ENCODE measurements around the gene DNAJB8. TPM values are rescaled to one million over a fixed set of nuclear protein-coding genes. Genes with fewer than 3 reads are reported as not detected.

The DNAJB8 gene
- total RNA-seq, 1 experiment from 2014 or later: not detected

GRCh38 chr3:128482175-128482574 is 15.5 kb upstream of the DNAJB8 start:
- Histone ChIP-seq H3K79me2 (ENCODE audit: low read length) (peaks cover 45% of the 10 kb centered on the region), H3F3A (ENCODE audit: low read length, unreplicated experiment) (peaks cover 6% of the 10 kb centered on the region), H3K4me2 (ENCODE audit: low read length) (no peak overlapping the region), H3K4me3 (ENCODE audit: low read length) (no peak overlapping the region), H3K36me3 (ENCODE audit: low read depth, low read length) (peaks cover 15% of the 10 kb centered on the region; the same call in 1 of the 2 replicates), H3K9me3 (ENCODE audit: low read length) (no peaks in the 10 kb centered on the region), H3K27me3 (ENCODE audit: low read length) (no peaks in the 10 kb centered on the region), H4K20me1 (ENCODE audit: low read length) (no peaks in the 10 kb centered on the region; the same call in 1 of the 2 replicates), H3K9ac (ENCODE audit: low read length) (no peak overlapping the region; the same call in 1 of the 2 replicates), H3K27ac (ENCODE audit: low read length) (no peak overlapping the region; the same call in 1 of the 2 replicates), H2AFZ (ENCODE audit: low read length) (no peak overlapping the region), H3K4me1 (ENCODE audit: insufficient read depth, low read length) (peaks cover 43% of the 10 kb centered on the region), H3K9me2 (replicated peaks; ENCODE audit: low read length) (no peaks in the 10 kb centered on the region)
- no peak for DNase-seq
- TF ChIP-seq CTCF (conservative IDR thresholded peaks at IDR 0.05; ENCODE audit: low read depth, low read length): no peak
- TF ChIP-seq EZH2phosphoT487 (IDR thresholded peaks at IDR 0.05; ENCODE audit: borderline replicate concordance, low read length): no peak
- no peak for TF ChIP-seq EZH2 (IDR thresholded peaks at IDR 0.05; ENCODE audit: low read length, unreplicated experiment)
- ATAC-seq: no peak
- ChIA-PET CTCF (interaction anchor here (0.6 kb wide), 1 partner anchor 152 kb away, joined by 6 read pairs; no protein-coding TSS in a partner anchor), POLR2A (ENCODE audit: unreplicated experiment) (interaction anchor here (0.6 kb wide), 1 partner anchor 49 kb away, joined by 4 read pairs; no protein-coding TSS in a partner anchor)
- intact Hi-C loops (cut with micrococcal nuclease): no loop called here
- no TSS peak for BruUV-seq (replicated peaks)

DNA sequence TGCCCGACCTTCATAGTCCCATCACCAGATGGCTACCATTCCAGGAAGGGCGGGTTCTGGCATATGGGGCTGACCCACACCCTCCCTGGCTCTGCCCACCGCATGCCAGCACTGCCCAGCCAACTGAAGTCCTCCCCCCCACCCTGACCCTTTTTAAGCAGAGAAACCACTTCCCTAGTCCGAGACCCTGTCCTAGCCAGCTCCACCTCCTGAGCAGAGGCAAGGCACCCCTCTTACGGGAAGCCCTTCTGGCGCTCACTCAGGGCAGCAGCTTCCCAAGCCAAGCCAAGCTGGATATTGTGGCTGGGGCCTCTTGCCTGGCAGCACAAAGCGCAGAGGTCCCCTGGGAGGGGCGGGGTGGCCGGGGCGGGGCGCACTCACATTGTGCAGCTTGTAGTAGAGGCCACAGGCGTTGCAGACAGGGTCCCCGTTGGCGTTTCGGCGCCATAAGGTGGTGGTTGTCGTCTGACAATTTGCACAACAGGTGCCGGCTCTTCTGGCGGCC is 14.8 kb upstream of the DNAJB8 start:
- H3K9ac ChIP-seq (ENCODE audit: low read length): no peak overlapping the region
- no peak for TF ChIP-seq CTCF (conservative IDR thresholded peaks at IDR 0.05; ENCODE audit: low read depth, low read length)
- TF ChIP-seq EZH2 (IDR thresholded peaks at IDR 0.05; ENCODE audit: low read length, unreplicated experiment): no peak
- no peak for TF ChIP-seq EZH2phosphoT487 (IDR thresholded peaks at IDR 0.05; ENCODE audit: borderline replicate concordance, low read length)
- no peak overlapping the region for H3K27ac ChIP-seq (ENCODE audit: low read length)
- no TSS peak for BruUV-seq (replicated peaks)
- ATAC-seq (no peak), DNase-seq (no peak)
- H4K20me1 ChIP-seq (ENCODE audit: low read length): no peaks in the 10 kb centered on the region; the same call in 1 of the 2 replicates
- ChIA-PET POLR2A (ENCODE audit: unreplicated experiment) (interaction anchor here (0.6 kb wide), 1 partner anchor 296 kb away, joined by 20 read pairs; no protein-coding TSS in a partner anchor), CTCF (interaction anchor here (0.6 kb wide), 1 partner anchor 152 kb away, joined by 6 read pairs; no protein-coding TSS in a partner anchor)
- H3K4me1 ChIP-seq (ENCODE audit: insufficient read depth, low read length): peaks cover 43% of the 10 kb centered on the region
- intact Hi-C loops (cut with micrococcal nuclease): no loop called here
- peaks cover 38% of the 10 kb centered on the region for H3K79me2 ChIP-seq (ENCODE audit: low read length)
- H3F3A ChIP-seq (ENCODE audit: low read length, unreplicated experiment): peaks cover 6% of the 10 kb centered on the region
- no peak overlapping the region for H2AFZ ChIP-seq (ENCODE audit: low read length)
- no peaks in the 10 kb centered on the region for H3K27me3 ChIP-seq (ENCODE audit: low read length)
- no peak overlapping the region for H3K4me3 ChIP-seq (ENCODE audit: low read length)
- H3K9me2 ChIP-seq (replicated peaks; ENCODE audit: low read length): no peaks in the 10 kb centered on the region
- peaks cover 15% of the 10 kb centered on the region; the same call in 1 of the 2 replicates for H3K36me3 ChIP-seq (ENCODE audit: low read depth, low read length)
- no peaks in the 10 kb centered on the region for H3K9me3 ChIP-seq (ENCODE audit: low read length)
- no peak overlapping the region for H3K4me2 ChIP-seq (ENCODE audit: low read length)

All from PC-3 (cell line).